ENCODE measurements around the gene PRKCZ. TPM values are rescaled to one million over a fixed set of nuclear protein-coding genes. Genes with fewer than 3 reads are reported as not detected.

PRKCZ gene
- polyA plus RNA-seq, 5 donors, result 34.6 to 48.9 (median 39.6) TPM

GRCh38 chr1:2152954-2153353 is 102.7 kb downstream of the PRKCZ start:
- no peak for DNase-seq

GRCh38 chr1:2154022-2154421 is 103.8 kb downstream of the PRKCZ start:
- DNase-seq, result no peak

GRCh38 chr1:2155147-2155598 is 105.0 kb downstream of the PRKCZ start:
- no peak for DNase-seq

- DNase-seq, result no peak
Observed at GRCh38 chr1:2155788-2156187, 105.6 kb downstream of the PRKCZ start.

GRCh38 chr1:2156866-2157265 is 106.7 kb downstream of the PRKCZ start:
- DNase-seq, result no peak

GRCh38 chr1:2157856-2158255 is 107.6 kb downstream of the PRKCZ start:
- DNase-seq, result no peak

- no peak for DNase-seq
Observed at GRCh38 chr1:2158272-2158671, 108.1 kb downstream of the PRKCZ start.

GRCh38 chr1:2159124-2159523 is 108.9 kb downstream of the PRKCZ start:
- no peak for DNase-seq

- no peak for DNase-seq
Observed at GRCh38 chr1:2160451-2161300, 110.5 kb downstream of the PRKCZ start.

- no peak for DNase-seq
Observed at GRCh38 chr1:2163205-2163604, 113.0 kb downstream of the PRKCZ start.

- DNase-seq, result no peak
Observed at GRCh38 chr1:2165646-2166045, 115.4 kb downstream of the PRKCZ start.

GRCh38 chr1:2166254-2166653 is 116.0 kb downstream of the PRKCZ start:
- no peak for DNase-seq

GRCh38 chr1:2166695-2167094 is 116.5 kb downstream of the PRKCZ start:
- no peak for DNase-seq

- no peak for DNase-seq
Observed at GRCh38 chr1:2168090-2168489, 117.9 kb downstream of the PRKCZ start.

- DNase-seq, result no peak
Observed at GRCh38 chr1:2168535-2168934, 118.3 kb downstream of the PRKCZ start.

- no peak for DNase-seq
Observed at GRCh38 chr1:2169200-2169836, 119.1 kb downstream of the PRKCZ start.

- no peak for DNase-seq
Observed at GRCh38 chr1:2170211-2170610, 120.0 kb downstream of the PRKCZ start.

GRCh38 chr1:2172012-2172411 is 121.8 kb downstream of the PRKCZ start:
- no peak for DNase-seq

- DNase-seq, result no peak
Observed at GRCh38 chr1:2172551-2173146, 122.4 kb downstream of the PRKCZ start.

GRCh38 chr1:2173546-2174347 is 123.5 kb downstream of the PRKCZ start:
- no peak for DNase-seq

- peak; percentile 55 to 60 for DNase-seq
Observed at GRCh38 chr1:2174348-2175054, 124.3 kb downstream of the PRKCZ start.
